HG02678 (cell line): ENCODE measurements around the gene MPL.

ENCODE experiments used
- ATAC-seq: cut with Tn5 transposase; IDR thresholded peaks from one replicate; pipeline ENCODE4 v1.9.1; 2021; ENCODE audit warnings: mild to moderate bottlenecking, moderate library complexity; ENCODE audit not compliant: unreplicated experiment

MPL gene

GRCh38 chr1:43402089-43402865, 64.7 kb downstream of the MPL start:
- no peak for ATAC-seq
